ENCODE measurements around the gene DUOXA2.
"Not testable (repeated sequence)": the region's sequence is repeated elsewhere in the genome, so short reads cannot be mapped to it uniquely, and the experiment has no call there.

Gene DUOXA2

GRCh38 chr15:45114076-45114750, at the start of gene DUOXA2, which contains the start of gene DUOX2:
TSS of gene DUOXA2 (plus strand) at chr15:45114326. CDS start at chr15:45114606, 280 bp downstream.
TSS of gene DUOX2 (minus strand) at chr15:45114172. CDS start at chr15:45113411, 761 bp downstream.
- DNase-seq = peak; percentile 12

DNA sequence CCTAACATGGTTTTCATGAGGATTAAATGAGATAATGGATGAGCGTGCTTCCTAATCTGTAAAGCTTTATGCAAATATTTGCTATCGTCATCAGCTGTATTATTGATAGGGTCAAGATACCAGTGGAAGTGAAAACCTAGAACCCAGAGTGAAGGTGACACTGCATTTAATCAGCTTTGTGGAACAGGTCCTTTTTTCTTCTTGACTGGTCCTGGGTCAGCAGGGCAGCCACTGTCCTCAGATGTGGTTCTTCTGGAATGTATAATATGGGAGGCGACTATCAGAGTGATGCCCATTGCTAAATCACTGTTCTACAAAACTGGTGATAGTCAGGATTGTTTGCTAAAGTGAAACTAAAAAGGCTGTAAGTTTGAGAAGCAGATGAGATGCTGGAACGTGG, 49.7 kb upstream of the DUOXA2 start:
- DNase-seq = no peak

- not testable (repeated sequence) for DNase-seq
Measured at GRCh38 chr15:45069942-45070360, 44.2 kb upstream of the DUOXA2 start.

DNA sequence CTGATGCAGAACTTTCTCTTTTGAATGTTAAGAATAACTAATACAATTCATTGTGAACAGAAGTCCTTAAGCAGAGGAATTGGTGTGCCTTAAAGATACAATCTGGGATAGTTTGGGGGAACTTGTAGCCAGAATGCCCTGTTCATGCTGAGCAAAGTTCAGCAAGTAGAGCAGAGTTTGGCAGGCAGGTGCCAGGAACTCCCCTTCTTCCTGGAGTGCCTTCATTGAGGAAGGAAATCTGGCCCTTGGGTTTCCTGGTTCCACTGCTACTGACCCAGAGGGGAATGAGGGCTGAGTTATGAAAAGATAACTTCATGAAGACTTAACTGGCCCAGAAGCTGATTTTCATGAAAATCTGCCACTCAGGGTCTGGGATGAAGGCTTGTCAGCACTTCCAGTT, 40.5 kb upstream of the DUOXA2 start:
- DNase-seq = not testable (repeated sequence)

GRCh38 chr15:45075440-45076320, 38.4 kb upstream of the DUOXA2 start:
- not testable (repeated sequence) for DNase-seq

- DNase-seq = not testable (repeated sequence)
Measured at GRCh38 chr15:45077391-45077790, 36.7 kb upstream of the DUOXA2 start.

- DNase-seq = not testable (repeated sequence)
Measured at GRCh38 chr15:45079201-45079600, 34.9 kb upstream of the DUOXA2 start.

- DNase-seq = not testable (repeated sequence)
Measured at GRCh38 chr15:45079628-45080246, 34.4 kb upstream of the DUOXA2 start.

DNA sequence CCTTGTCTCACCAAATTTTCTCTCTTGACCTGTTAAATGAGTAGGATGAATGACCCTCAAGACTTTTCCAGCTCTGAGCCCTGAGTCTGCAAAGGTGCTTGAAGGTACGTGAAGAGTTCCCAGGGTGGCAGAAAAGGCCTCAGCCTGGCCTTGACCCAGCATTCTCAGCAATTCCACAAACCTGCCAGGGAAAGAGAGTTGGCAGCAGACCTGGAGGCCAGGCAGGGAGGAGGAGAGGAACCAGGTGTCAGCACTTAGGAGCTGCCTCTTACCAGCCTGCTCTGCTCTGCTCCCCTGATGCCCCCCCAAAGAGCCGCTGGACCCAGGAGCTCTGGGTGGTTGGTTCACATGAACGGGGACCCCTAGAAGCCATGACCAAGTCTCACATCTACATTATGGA, 33.5 kb upstream of the DUOXA2 start:
- DNase-seq = not testable (repeated sequence)

- DNase-seq = not testable (repeated sequence)
Measured at GRCh38 chr15:45082412-45082811, 31.7 kb upstream of the DUOXA2 start.

DNA sequence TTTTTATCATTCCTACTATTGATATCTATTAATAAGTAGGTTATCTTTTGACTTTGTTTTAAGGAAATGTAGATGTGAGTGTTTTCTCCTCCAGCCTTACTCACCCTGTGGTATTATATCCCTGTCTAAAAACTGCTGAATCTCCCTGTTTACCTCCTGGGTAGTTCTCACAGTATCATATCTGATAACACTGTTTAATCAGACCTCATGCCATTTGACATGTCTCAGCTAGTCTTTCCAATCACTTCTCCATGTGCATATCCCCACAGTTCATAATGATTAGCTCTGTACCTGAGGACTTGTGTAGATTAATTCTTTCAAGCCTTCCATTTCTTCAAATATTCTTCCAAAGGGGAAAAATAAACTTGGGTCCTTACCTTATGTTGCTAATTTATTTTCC, 30.9 kb upstream of the DUOXA2 start:
- DNase-seq = no peak

DNA sequence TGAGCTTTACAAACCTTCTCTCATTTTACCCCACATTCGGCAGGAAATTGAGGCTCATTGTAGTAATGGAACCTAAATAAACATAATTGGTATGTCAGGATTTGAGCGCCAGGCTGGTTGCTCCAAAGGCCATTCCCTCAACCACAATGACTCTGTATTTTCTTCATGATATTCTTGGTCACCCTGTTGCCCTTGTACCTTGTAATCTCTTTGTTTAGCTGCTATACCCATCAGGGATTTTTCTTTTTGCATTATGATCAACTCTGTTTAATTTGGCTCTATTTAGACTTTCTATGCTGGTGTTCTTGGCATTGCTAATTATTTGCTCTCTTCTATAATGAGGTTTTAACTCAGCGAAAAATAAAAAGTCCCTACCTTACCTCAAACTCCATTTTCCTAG, 30.0 kb upstream of the DUOXA2 start:
- DNase-seq = no peak

- no peak for DNase-seq
Measured at GRCh38 chr15:45087513-45087912, 26.6 kb upstream of the DUOXA2 start.

GRCh38 chr15:45088801-45089711, 25.1 kb upstream of the DUOXA2 start:
- no peak for DNase-seq

GRCh38 chr15:45089712-45090373, 24.3 kb upstream of the DUOXA2 start:
- no peak for DNase-seq

DNA sequence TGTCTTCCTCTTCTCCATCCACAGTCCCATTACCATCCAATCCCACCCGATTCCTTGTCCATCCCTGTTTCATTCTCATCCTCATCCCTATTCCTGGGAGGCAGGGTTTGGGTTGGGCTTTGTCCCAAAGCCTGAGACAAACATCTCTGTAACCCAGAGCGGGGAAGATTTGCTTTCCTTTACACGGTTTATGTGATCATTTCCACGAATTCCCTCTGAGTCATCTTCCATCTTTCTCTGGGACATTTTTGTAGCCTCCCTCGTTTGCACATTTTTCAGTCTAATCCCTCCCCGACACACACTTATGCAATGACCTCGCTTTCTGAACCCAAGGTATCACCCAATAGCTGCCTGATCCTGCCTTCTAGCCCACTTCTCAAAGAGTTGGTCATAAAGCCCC, 23.0 kb upstream of the DUOXA2 start:
- DNase-seq = no peak

DNA sequence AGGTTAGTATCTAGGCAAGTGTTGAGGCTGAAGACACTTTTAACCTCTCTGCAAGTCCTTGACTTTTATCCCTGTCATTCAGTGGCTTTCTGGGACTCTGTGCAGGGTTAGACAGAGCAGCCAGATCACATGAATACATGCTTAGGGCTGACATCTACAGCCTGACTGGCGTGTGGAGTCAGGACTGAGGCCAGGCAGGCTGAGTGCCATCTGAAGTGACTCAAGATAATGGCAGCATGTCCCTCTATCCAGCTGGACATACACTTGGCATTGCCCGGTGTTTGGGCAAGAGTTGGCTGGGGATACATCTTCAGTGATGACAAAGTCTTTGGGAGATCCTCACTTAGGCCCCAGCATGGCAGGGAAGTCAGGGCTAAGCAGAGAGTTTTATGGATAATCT, 22.6 kb upstream of the DUOXA2 start:
- DNase-seq = no peak

DNA sequence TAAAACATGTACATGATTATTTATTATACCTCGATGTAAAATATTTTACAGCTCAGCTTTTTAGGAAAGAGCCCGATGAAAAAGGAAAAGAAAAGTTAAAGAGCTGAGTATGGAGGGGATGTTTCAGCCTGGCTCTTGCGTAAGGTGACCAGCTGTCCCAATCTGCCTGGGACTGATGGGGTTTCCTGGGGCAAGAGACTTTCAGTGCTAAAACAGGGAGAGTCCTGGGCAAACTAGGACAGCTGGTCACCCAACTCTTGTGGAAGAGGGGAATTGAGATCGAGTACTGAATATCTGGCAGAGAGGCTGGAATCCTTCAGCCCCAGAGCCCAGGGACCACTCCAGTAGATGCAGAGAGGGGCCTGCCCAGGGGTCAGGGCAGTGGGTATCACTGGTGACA, 21.1 kb upstream of the DUOXA2 start:
- no peak for DNase-seq

- DNase-seq = no peak
Measured at GRCh38 chr15:45093622-45094357, 20.3 kb upstream of the DUOXA2 start.

DNA sequence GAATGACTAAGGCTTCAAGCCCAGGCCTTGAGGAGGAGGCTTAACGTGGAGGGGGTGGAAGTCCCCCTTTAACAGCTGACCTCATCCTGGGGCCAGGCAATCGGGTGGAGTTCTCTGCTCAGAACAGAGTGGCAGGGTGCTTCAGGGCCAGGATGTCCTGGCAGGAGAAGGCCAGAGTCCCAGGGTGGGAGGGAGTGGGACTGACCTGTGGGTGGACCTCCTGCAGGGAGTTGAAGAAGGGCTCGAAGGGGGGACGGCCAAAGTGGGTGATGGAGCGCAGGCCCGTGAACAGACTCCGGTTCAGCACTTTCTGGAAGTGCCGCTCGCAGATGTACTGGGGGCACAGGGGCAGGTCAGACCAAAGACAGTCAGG, 19.8 kb upstream of the DUOXA2 start:
- no peak for DNase-seq

DNA sequence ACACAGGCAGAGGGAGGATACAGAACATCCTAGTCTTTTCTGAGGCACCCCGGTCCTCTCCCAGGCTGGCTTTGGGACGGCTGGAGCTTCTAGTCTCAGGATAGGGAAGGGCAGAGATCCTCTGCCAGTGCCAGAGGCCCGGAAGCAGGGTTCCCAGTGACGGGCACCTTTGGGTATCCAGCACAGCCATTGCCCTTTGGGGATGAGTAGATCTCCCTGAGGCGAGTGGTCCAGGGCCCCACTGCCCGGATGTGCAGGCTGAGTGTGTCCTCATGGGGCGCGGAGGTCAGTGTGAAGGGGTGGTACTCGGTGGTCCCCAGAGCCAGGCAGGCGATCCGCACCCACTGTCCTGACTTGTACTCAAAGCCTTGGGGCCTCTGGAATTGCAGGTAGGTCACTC, 18.5 kb upstream of the DUOXA2 start:
- no peak for DNase-seq
